Iris pigment epithelial cell (primary cell): ENCODE measurements around the gene RANBP10.

Source experiments
- DNase-seq: peaks from one replicate; pipeline ENCODE4 v3.0.0-alpha.2; 2011; ENCODE audit warnings: low read depth

Gene RANBP10

DNA sequence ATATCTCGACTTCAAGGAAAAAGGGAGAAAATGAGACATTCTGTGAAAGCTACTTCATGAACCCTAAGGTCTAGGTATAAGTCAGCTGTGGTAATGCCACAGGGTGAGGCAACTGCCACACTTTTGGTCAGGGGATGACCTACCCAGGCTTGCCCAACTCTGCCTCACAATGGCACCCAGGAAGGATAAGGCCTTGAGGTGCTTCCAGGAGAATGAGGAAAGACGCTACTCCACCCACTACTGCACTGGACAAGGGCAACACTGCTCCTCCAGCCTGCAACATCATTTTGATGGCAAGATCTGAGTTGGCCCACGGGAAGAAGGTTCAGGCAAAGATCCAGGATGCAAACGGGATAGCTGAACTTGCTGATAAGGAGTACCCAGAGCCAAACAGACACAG, 65.2 kb downstream of the RANBP10 start:
- no peak for DNase-seq

DNA sequence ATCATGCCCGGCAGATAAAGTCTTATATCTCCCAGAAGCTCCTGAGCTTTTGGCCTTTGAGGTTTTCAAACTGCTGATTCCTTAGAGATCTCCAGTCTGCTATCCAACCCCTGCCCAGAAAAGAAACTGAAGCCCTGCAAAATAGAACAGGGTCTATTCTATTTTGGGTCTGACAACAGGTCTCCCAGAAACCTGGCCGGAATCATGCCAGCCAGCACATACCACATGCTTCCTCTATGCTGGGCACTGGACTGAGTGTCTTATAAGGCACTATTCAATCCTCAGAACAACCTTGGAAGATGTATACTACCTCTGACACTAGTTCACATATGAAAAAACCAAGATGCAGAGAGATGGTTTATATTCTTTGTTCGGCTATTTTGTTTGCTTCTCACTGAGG, 66.0 kb downstream of the RANBP10 start:
- no peak for DNase-seq

DNA sequence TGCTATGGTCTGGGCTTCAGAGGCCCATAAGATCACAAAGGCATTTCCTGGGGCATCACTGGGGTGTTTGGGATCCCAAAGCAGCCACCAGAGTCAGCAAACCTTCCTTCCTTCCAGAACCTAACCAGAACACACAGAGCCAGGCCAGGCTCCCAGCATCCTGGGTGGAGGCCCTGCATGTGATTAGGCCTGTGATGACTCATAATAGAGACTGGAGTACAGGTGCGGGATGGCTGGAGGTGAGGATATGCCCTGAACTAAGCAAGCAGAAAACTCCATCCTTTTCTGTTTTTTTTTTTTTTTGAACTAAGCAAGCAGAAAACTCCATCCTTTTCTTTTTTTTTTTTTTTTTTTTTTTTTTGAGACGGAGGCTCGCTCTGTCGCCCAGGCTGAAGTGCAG, 69.5 kb downstream of the RANBP10 start:
- no peak for DNase-seq

DNA sequence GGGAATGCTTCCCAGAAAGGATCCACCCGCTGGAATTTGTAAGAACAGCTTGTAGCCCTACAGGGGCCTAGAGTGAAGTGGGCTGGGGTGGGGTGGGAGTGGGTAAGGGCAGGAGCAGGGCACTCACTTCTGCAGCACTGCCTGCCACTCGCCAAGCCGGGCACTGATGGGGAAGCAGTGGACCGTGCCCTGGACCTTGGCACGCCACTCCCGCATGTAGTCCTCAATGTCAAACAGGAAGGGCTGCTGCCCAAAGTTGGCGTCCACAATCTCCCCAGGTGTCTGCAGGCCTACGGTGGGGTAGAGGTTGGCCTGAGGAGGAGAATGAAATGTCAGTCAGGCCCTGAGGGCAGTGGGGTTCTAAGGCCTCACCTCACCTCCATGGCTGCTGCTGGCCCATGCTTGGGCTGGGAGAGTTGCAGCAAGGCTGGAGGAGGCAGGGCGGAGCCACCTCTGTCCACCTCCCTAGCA, 71.6 kb downstream of the RANBP10 start:
- no peak for DNase-seq

DNA sequence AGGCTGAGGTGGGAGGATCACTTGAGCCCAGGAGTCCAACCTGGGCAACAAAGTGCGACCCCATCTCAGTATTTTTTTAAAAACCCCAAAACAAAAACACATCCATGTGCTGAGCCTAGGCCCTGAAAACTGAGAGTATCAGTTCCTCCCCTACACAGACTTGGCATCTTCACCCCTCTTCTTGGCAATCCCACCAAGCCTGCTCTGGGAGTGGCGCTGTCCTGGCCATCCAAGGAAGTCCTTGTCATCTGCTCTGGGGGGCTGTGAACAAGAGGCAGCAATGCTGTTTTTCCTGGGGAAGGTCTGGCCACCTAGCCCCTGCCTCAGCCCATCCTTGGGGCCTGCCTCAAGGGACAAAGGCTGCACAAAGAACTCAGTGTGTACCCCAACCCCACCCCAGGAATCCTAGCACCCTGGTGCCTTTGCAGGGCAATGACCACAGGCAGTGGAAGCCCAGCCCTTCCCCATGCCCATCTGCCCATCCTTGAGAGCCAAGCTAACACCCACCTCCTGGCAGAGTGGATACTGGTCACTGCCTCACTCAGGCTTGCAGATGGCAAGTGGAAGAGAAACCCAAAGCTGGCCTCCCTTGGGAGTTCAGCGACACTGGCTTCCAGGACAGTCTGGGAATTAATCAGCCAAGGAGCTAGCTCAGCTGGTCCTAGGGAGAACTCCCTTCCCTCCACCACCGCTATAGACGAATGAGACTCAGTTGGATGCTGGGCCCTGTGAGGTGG, 72.5 kb downstream of the RANBP10 start:
- no peak for DNase-seq

DNA sequence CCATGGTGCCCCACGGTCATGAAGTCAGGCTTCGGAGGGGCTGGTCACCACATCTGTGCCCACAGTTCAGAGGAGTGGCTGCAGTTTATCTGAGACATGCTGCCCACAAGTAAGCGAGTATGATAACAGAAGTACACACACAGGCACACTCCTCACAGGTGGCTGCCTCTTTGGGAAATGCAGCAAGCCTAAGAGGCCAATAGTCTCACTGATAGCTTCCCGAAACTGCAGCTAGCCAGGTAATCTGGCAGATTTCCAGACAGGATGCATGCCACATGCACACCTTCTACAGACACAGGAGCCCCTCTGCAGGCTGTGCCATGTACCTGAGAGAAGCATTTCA, 74.6 kb downstream of the RANBP10 start:
- DNase-seq, result no peak

DNA sequence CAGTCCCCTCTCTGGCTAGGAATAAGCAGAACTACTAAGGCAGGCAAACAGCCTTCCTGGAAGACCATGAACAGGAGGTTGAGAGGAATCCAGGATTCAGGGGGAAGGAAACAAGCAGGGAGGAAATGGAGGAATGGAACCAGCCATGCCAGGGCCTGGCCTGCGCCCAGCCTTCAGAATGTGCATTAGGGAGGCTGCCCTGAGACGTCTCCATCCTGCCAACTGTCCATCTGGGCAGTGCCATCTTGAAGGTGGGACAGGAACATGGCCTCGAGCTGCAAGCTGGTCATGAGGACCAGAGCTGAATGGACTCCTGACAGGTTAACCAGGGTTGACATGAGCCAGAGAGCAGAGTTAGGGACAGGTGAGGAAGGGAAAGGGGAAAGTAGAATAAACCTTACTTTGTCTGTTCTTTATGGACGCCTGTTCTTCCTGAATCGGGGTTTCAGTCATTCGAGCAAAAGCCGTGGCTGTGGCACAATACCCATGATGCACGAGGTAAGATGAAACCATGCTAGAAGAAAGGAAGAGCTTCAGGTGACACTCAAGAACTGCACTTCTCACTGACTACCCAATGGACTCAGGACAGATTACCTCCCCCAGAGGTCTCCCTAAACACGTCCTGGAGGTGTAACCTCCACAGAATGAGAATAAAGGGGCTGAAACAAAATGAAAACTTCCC, 75.1 kb downstream of the RANBP10 start:
- DNase-seq, result no peak

DNA sequence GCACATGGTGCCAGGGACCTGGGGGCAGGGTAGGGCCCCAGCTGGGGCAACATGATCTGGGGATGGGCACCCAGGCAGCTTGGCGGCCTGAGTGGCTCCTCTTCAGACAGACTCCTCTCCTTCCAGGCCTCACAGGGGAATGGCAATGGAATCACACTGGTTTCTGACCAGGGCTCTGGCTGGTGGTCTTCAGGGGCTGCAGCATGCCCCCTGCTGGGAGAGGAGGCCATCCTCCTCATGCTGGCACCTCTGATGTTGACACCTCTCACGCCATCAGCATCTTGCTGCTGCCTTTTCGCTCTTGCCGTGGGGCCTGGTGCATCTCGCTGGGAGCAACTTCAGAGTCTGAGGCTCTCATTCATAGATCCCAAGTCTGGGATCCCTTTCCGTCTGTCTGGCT, 76.0 kb downstream of the RANBP10 start:
- DNase-seq, result no peak

DNA sequence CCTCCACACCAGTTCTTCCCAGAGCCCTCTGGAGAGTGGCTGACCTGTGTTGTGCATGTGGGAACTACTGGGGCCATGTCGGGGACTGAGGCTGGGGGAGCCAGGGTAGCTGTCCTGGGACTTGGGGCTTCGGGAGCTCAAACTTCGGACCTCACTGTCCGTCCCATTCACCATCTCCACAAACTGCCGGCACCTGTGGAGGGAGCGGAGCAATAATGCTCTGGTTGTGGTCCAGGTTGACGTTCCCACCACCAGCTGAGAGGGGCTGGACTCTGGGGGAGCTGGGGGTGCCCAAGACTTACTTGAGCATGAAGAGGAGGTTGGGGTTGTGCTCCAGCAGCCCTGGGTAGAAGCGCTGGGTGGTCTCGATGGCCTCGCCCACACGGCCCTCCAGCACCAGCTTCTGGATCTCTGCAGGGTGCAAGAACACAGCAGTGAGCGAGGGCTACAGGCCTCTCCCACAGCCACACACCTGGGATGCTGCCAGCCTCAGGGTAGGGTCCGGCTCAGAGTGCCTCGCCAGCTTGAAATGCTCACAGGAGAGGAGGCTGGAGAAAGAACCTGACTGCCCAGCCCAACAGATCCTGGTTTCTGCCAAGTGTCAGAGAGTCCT, 76.6 kb downstream of the RANBP10 start:
- no peak for DNase-seq

DNA sequence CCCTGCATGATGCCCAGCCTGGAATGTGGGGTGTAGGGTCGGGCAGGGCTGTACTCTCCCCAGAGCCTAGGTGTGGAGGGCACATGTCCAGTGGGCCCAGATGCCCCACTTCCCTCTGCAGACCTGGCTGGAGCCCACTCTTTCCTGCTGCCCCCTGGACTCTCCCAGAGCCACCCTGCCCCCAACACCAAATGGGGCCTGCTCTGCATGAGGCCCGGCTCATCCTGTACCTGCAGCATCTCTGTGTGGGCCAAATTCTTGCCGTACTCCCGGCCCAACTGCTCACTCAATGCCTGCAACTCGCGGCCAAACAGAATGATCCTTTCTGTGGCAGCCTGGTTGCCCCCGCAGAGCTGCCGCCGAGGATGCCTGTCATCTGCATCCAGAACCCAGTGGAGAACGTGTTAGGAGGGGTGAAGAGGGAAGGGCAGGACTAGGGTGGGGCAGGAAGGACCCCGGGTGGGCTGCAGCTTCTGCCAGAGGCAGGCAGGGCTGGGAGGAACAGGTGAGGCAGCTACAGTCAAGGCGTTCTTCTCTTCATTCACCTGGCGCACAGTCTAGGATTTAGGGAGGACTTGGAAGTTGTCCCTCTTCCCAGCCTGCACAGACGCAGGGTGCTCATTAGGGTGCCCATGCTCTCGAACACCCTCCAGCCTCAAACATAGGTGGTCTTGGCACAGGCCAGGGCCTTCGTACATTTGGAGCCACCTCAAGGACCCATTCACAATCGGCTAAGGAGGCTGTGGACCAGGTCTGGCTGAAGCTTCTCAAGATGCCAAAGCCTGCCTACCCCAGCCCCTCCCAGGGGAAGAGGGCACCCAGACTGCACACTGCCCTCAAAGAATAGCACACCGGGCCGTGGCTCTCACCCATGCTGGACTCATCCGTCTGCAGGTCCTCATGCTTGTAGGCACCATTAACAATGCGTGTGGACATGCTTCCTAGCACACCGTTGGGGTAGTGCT, 78.6 kb downstream of the RANBP10 start:
- no peak for DNase-seq

DNA sequence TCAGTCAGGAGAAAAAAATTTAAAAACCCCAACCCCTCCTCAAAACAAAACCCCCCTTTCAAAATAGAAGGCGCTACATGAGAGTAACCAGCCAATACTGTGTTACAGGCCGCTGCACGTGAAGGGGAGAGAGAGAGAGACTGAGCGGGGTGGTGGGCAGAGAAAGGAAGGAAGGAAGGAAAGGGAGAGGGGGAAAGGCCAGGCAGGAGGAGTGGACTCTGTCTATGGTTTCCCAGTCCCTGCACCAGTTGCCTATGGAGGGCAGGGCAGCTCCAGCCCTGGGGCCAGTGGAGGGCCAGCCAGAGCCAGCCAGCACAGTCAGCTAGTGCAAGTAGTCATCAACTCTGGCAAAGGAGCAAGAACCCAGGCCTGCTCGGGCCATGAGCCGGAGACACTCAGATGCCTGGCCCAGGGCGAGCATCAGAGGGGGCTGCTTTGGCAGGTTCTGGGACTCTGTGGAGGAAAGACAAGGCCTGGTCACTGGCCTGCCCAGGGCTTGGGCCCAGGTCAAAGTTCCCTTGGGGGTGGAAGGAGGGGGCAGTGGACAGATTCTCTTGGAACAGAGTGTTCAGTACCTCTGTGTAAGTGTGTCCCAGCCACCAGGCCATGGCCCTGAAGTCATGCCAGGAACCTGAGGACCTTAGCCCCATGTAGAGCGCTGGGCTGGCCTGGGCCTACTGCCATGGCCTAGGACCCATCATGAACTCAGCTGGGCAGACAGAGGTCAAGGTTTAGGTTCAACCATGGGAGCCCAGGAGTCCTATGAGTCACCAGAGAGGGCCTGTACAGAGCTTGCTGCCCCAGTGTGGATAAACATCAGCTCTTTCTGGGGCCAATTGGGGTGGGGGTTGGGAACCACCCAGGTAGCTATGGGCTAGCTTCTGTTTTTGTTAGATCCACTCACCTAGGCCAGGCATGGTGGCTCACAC, 80.0 kb downstream of the RANBP10 start:
- no peak for DNase-seq

DNA sequence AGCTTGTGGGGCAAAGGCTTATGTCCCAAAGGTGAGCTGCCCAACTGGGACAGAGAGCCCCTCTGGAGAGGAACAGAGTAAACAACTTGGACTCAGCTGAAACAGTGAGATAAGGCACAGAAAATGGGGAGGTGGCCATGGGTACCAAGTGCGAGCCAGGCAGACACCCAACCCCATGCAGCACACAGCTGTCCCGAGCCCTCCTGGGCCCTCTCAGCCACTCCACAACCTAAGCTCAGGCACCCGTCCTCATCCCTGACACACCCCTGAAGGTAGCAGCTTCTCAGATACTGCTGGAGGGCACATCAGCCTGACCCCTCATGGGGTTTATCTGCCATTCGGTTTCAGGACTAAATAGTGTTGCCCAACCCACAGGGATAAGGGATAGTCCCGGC, 82.5 kb downstream of the RANBP10 start:
- no peak for DNase-seq

DNA sequence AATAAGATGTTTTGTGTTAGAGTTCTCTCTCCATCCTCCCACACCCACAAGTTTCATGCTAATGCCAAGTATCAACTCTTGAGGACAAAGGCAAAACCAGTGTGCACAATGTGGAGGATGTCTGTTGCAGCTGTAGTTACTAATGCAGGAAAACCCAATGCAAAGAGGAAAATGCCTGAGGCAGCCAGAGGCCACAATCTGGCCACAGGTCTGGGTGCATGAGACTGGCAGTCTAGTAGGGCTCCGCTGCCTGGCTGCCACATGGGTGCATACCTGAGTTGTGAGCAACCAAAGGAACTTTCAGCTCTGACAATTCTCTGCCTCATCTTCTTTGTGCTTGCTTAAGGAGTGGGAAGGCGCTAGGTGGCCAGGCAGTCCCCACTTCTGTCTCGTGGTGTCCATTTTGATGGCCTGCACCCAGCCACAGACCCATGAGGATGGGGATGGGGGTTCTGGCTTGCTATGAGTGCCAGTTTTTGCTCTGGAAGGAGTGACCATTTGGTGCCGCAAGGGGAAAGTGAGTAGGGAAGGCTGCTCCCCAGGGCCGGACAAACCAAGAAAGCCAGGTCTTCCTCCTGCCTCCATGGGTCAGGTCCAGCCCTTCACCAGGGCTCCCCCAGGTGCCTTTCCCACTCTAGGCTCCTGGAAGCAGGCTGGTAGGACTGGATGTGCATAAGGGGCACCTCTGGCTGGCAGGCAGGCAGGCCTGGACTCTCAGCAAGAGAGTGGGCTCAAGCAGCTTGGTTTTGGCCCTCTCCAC, 83.0 kb downstream of the RANBP10 start:
- DNase-seq, result peak; percentile 62

DNA sequence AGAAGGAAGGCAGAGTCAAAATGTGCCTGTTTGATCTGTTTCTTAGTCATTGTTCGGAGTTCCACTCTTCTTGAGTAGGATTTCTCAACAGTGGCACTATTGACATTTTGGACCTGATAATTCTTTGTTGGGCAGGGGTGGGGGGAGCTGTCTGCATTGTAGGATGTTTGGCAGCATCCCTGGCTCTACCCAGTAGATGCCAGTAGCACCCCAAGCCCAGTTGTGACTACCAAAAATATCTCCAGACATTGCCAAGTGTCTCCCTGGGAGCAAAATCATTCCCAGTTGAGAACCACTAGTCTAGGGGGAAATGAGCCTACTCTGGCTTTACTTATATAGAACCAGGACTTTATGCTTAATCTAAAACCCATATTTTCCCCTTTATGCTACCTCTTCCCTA, 86.1 kb downstream of the RANBP10 start:
- DNase-seq, result peak; percentile 9

DNA sequence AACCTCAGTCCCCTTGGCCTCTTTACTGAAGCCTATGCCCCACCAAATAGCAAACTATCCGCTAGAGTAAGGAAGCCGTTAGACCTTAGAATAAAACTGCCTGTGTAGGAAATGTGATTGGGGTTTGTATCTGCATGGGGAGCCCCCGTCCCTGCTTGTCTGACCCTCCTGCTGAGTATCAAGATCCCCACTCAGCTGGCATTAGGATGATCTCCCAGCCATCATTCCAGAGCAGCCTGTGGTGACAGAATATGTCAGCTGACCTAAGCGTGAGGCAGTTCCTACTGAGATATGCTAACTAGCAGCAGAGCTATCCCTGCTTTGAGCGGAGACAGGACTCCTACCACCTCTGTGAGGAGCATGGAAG, 86.6 kb downstream of the RANBP10 start:
- peak; percentile 70 for DNase-seq

DNA sequence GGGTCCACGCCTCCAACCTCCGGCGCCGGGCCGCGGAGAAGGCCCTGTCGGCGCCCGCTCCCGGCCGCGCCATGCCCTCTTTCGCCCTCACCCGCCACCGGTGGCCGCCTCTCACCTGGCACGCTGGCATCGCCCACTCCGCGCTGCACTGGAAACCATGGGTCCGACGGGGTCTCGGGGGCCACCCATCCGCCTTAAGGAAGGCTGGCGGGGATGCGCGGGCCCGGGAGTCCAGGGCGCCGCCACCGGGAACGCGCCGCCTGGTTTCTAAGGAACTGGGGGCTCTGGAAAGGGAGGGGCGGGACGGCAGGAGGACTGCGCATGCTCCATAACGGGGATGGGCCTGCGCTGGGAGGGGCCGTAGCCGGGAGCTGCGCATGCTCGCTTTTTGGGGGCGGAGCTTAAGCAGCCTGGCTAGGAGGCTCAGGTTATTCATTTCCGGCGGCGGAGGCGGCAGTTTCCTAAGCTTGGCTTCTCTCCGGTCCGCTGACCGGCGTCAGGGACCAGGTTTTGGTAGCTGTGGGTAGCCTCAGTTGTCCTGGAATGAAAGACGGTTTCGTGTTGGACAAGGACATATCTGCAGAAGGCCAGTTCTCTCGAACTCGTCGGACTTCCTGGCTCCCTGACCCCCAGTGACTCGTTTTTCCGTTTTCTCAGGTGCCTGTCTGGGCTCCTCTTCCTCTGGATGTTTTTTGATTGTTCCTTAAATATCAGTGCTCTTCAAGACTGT, 87.1 kb downstream of the RANBP10 start, which contains the start of gene GFOD2:
Gene GFOD2, minus strand, starts transcription at position 269 of the 730 bp plus-strand sequence. CDS start 33,601 bp downstream, outside the sequence.
- DNase-seq, result peak; percentile 90

DNA sequence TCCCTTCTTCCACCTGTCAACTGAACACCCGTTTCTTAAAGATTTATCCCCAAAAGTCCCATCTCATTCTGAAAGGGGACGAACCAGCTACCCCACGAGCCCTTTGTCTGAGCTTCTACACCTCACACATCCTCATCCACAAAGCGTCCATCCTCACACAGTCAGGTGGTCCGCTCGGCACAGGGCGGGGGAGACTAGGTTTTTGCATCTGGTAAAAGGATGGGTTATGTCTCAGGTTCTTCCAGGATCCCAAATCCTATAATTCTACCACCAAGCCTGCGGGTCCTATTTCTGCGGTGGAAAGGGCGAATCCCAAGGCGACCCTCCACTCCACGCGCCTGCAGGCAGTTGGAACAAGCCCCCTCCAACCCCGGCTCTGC, 87.7 kb downstream of the RANBP10 start:
- peak; percentile 10 for DNase-seq

DNA sequence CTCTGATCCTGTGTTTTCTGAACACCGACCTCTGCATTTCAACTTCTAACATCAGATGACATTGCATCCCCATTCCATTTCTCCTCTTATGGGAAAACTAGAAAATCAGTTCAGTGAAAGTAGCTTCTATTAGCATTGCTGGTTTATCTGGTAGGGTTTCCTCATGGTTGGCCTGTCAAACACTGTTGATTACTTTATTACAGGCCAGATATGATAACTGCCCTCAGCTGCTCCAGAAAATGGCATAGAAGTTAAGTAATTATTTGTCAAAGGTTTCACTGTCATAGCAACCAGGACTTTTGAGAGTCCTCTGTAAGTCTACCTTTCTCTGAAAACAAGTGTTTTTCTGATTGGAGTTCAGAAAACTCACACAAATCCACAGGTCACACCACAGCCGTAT, 90.3 kb downstream of the RANBP10 start:
- no peak for DNase-seq

DNA sequence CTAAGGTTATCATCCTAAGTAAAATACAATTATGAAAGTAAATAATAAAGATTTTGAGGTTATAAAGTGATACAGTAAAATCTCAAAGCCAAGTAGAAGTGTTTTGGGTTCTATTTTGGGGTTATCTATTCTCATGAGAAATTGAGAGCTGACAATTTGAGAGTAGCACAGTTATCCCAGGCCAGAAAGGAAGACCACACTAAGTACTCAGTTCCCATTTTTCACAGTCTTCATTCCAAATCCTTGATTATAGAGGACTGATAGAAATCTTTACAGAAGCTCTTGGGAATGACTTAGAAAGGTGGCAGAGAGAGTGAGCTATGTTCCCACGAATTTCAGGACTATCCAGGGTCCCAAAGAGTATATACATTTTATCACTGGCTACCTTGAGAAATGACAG, 91.8 kb downstream of the RANBP10 start:
- no peak for DNase-seq
